ENCODE measurements around the gene SLC15A3.

DNA sequence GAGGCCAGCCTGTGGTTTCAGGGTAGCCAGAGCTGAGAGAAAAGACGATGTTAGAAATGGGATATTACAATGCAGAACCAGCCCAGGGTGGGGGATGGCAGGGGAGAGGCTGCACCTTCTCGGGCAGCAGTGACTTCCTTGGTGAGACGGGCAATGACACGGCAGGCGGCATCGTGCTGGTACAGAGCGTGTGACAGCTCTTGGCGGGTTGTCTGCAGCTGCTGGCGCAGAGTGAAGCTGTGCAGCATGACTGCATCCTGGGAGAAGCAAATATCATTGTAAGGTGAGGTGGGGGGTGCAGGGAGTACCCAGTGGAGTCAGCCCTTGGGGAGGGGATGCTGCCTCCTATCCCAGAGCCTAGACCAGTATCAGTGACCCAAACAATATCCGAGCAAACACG lies 49.4 kb downstream of the SLC15A3 start:
- TF ChIP-seq CTCF (IDR thresholded peaks at IDR 0.05; ENCODE audit: poor library complexity, severe bottlenecking) = no peak
- no peak for TF ChIP-seq POLR2AphosphoS5 (IDR thresholded peaks at IDR 0.05)
- no peak for TF ChIP-seq EZH2 (IDR thresholded peaks at IDR 0.05; ENCODE audit: borderline replicate concordance, insufficient read depth, low read length, poor library complexity, severe bottlenecking)
- TF ChIP-seq TAF1 (IDR thresholded peaks at IDR 0.05; ENCODE audit: low read depth) = no peak
- no peak for TF ChIP-seq EP300 (conservative IDR thresholded peaks at IDR 0.05; ENCODE audit: poor library complexity, severe bottlenecking)
- TF ChIP-seq MXI1 (conservative IDR thresholded peaks at IDR 0.05; ENCODE audit: poor library complexity, severe bottlenecking) = no peak
- TF ChIP-seq, protein P1, sequence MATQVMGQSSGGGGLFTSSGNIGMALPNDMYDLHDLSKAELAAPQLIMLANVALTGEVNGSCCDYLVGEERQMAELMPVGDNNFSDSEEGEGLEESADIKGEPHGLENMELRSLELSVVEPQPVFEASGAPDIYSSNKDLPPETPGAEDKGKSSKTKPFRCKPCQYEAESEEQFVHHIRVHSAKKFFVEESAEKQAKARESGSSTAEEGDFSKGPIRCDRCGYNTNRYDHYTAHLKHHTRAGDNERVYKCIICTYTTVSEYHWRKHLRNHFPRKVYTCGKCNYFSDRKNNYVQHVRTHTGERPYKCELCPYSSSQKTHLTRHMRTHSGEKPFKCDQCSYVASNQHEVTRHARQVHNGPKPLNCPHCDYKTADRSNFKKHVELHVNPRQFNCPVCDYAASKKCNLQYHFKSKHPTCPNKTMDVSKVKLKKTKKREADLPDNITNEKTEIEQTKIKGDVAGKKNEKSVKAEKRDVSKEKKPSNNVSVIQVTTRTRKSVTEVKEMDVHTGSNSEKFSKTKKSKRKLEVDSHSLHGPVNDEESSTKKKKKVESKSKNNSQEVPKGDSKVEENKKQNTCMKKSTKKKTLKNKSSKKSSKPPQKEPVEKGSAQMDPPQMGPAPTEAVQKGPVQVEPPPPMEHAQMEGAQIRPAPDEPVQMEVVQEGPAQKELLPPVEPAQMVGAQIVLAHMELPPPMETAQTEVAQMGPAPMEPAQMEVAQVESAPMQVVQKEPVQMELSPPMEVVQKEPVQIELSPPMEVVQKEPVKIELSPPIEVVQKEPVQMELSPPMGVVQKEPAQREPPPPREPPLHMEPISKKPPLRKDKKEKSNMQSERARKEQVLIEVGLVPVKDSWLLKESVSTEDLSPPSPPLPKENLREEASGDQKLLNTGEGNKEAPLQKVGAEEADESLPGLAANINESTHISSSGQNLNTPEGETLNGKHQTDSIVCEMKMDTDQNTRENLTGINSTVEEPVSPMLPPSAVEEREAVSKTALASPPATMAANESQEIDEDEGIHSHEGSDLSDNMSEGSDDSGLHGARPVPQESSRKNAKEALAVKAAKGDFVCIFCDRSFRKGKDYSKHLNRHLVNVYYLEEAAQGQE (IDR thresholded peaks at IDR 0.05; ENCODE audit: borderline replicate concordance) = no peak
